IMR-90 (cell line): ENCODE data around the gene INPP4A. TPM values are rescaled to one million over a fixed set of nuclear protein-coding genes. Genes with fewer than 3 reads are reported as not detected.

Experiments used
- ATAC-seq: fragments of 200-7000 bp; cut with Tn5 transposase; 2 replicates; pipeline ENCODE4 v1.9.1; 2020; ENCODE audit warnings: low read depth, mild to moderate bottlenecking, moderate library complexity
- BruUV-seq: library from RNA; stranded (reverse); fragments of 400-500 nt; replicated peaks from 2 replicates; lab custom pipeline; 2021; lab: Mats Ljungman, UMichigan
- CTCF ChIA-PET: fragments of 300-600 bp; formaldehyde crosslinking; extraction: SDS; loops from one replicate; lab custom pipeline; 2021; ENCODE audit warnings: antibody characterized with exemption; lab: Yijun Ruan, JAX
- POLR2A ChIA-PET: fragments of 300-600 bp; sonication (Branson Sonifier 250); formaldehyde crosslinking; loops from one replicate; lab custom pipeline; 2022; ENCODE audit warnings: antibody characterized with exemption; ENCODE audit not compliant: unreplicated experiment; lab: Charles Lee
- DNase-seq: peaks from one replicate; pipeline ENCODE4 v3.0.0; 2013
- H2AFZ ChIP-seq: replicated peaks from 2 replicates; pipeline ENCODE3; 2013; ENCODE audit warnings: low read length, mild to moderate bottlenecking; ENCODE audit not compliant: poor library complexity
- H2AK5ac ChIP-seq: 2 replicates; pipeline ENCODE4 v1.6.1; 2013; ENCODE audit warnings: low read depth, low read length, inconsistent platforms
- H2AK9ac ChIP-seq: replicated peaks from 2 replicates; pipeline ENCODE3; 2013; ENCODE audit warnings: mild to moderate bottlenecking, low read depth, low read length, moderate library complexity; ENCODE audit not compliant: poor library complexity
- H2BK120ac ChIP-seq: 2 replicates; pipeline ENCODE4 v1.6.1; 2013; ENCODE audit warnings: low read depth, low read length, inconsistent platforms
- H2BK15ac ChIP-seq: 3 replicates; pipeline ENCODE4 v1.6.1; 2013; ENCODE audit warnings: low read depth, low read length, inconsistent platforms
- H2BK20ac ChIP-seq: 2 replicates; pipeline ENCODE4 v1.6.1; 2013; ENCODE audit warnings: low read depth, mild to moderate bottlenecking, inconsistent platforms, low read length, moderate library complexity
- H2BK5ac ChIP-seq: 2 replicates; pipeline ENCODE4 v1.6.1; 2013; ENCODE audit warnings: mild to moderate bottlenecking, low read depth, low read length, inconsistent platforms; ENCODE audit not compliant: poor library complexity, severe bottlenecking
- H3K14ac ChIP-seq: replicated peaks from 2 replicates; pipeline ENCODE4 v1.6.1; 2013; ENCODE audit warnings: low read depth, low read length, inconsistent platforms
- H3K18ac ChIP-seq: 2 replicates; pipeline ENCODE4 v1.6.1; 2013; ENCODE audit warnings: low read depth, low read length, control low read depth
- H3K23ac ChIP-seq: 2 replicates; pipeline ENCODE4 v1.6.1; 2013; ENCODE audit warnings: low read depth, low read length, inconsistent platforms
- H3K27ac ChIP-seq: 2 replicates; pipeline ENCODE4 v1.5.1; 2013; ENCODE audit warnings: mild to moderate bottlenecking, control low read depth, low read length; ENCODE audit not compliant: insufficient read depth
- H3K27me3 ChIP-seq: 2 replicates; pipeline ENCODE4 v1.6.1; 2013; ENCODE audit warnings: low read length; ENCODE audit not compliant: control insufficient read depth, insufficient read depth
- H3K36me3 ChIP-seq: 2 replicates; pipeline ENCODE4 v1.6.1; 2013; ENCODE audit warnings: low read length, mixed read lengths; ENCODE audit not compliant: control insufficient read depth, insufficient read depth
- H3K4ac ChIP-seq: 2 replicates; pipeline ENCODE4 v1.6.1; 2013; ENCODE audit warnings: low read depth, low read length, inconsistent platforms
- H3K4me1 ChIP-seq: 2 replicates; pipeline ENCODE4 v1.6.1; 2013; ENCODE audit warnings: low read length, mixed read lengths; ENCODE audit not compliant: control insufficient read depth, insufficient read depth
- H3K4me2 ChIP-seq: 2 replicates; pipeline ENCODE4 v1.6.1; 2013; ENCODE audit warnings: low read depth, mild to moderate bottlenecking, control low read depth, low read length, moderate library complexity
- H3K4me3 ChIP-seq: 2 replicates; pipeline ENCODE4 v1.5.1; 2013; ENCODE audit warnings: low read depth, mild to moderate bottlenecking, control low read depth, low read length, moderate library complexity; ENCODE audit not compliant: insufficient read depth
- H3K56ac ChIP-seq: 2 replicates; pipeline ENCODE4 v1.6.1; 2013; ENCODE audit warnings: low read length, inconsistent platforms; ENCODE audit not compliant: insufficient read depth; ENCODE audit errors: extremely low read depth
- H3K79me1 ChIP-seq, 2 experiments: 2 replicates each; pipeline ENCODE4 v1.6.1; 2013; ENCODE audit warnings: low read length in 2 of 2, inconsistent platforms in 1 of 2, low read depth in 1 of 2
- H3K9ac ChIP-seq: 2 replicates; pipeline ENCODE4 v1.6.1; 2013; ENCODE audit warnings: low read depth, low read length, control low read depth
- H3K9me1 ChIP-seq: 2 replicates; pipeline ENCODE4 v1.6.1; 2013; ENCODE audit warnings: low read length, inconsistent platforms; ENCODE audit not compliant: insufficient read depth
- H3K9me3 ChIP-seq: 2 replicates; pipeline ENCODE4 v1.6.1; 2013; ENCODE audit warnings: low read length; ENCODE audit not compliant: control insufficient read depth, insufficient read depth
- H4K20me1 ChIP-seq: 2 replicates; pipeline ENCODE4 v1.6.1; 2013; ENCODE audit warnings: low read length, inconsistent platforms; ENCODE audit not compliant: insufficient read depth
- H4K5ac ChIP-seq: 2 replicates; pipeline ENCODE4 v1.6.1; 2013; ENCODE audit warnings: mild to moderate bottlenecking, low read depth, low read length, control low read depth
- H4K8ac ChIP-seq, 2 experiments: 2 replicates each; pipeline ENCODE4 v1.6.1; 2013; ENCODE audit warnings: low read depth in 2 of 2, low read length in 2 of 2, control low read depth in 1 of 2, inconsistent platforms in 1 of 2
- H4K91ac ChIP-seq: 2 replicates; pipeline ENCODE4 v1.6.1; 2013; ENCODE audit warnings: low read depth, low read length, inconsistent platforms; ENCODE audit not compliant: insufficient read depth
- BHLHE40 ChIP-seq: fragments of 150-350 bp; IDR thresholded peaks from 2 replicates; pipeline ENCODE4 v1.6.1; 2016; ENCODE audit warnings: mild to moderate bottlenecking, low read depth, low read length
- CEBPB ChIP-seq: IDR thresholded peaks from 2 replicates; pipeline ENCODE4 v1.6.1; 2012; ENCODE audit warnings: low read depth, low read length, improper control_type of control experiment
- CHD1 ChIP-seq: IDR thresholded peaks from 2 replicates; pipeline ENCODE4 v1.6.1; 2012; ENCODE audit warnings: low read depth, low read length, improper control_type of control experiment
- FOS ChIP-seq: fragments of 150-350 bp; IDR thresholded peaks from 2 replicates; pipeline ENCODE4 v1.6.1; 2016; ENCODE audit warnings: low read depth, low read length
- MAFK ChIP-seq: IDR thresholded peaks from 2 replicates; pipeline ENCODE4 v1.6.1; 2012; ENCODE audit warnings: low read depth, low read length, improper control_type of control experiment
- MAZ ChIP-seq: IDR thresholded peaks from 2 replicates; pipeline ENCODE4 v1.6.1; 2012; ENCODE audit warnings: low read depth, mild to moderate bottlenecking, low read length, improper control_type of control experiment, moderate library complexity, borderline replicate concordance
- MXI1 ChIP-seq: IDR thresholded peaks from 2 replicates; pipeline ENCODE4 v1.6.1; 2012; ENCODE audit warnings: low read depth, mild to moderate bottlenecking, low read length, moderate library complexity, borderline replicate concordance
- NFE2L2 ChIP-seq: fragments of 150-350 bp; IDR thresholded peaks from 2 replicates; pipeline ENCODE4 v1.6.1; 2016; ENCODE audit warnings: low read depth, mild to moderate bottlenecking, low read length
- POLR2A ChIP-seq: IDR thresholded peaks from 2 replicates; pipeline ENCODE4 v1.6.1; 2012; ENCODE audit warnings: mild to moderate bottlenecking, low read depth, low read length
- RAD21 ChIP-seq: IDR thresholded peaks from 2 replicates; pipeline ENCODE4 v1.6.1; 2012; ENCODE audit warnings: low read length, improper control_type of control experiment
- RCOR1 ChIP-seq: IDR thresholded peaks from 2 replicates; pipeline ENCODE4 v1.6.1; 2012; ENCODE audit warnings: mild to moderate bottlenecking, low read length, improper control_type of control experiment; ENCODE audit not compliant: insufficient replicate concordance
- RFX5 ChIP-seq: IDR thresholded peaks from 2 replicates; pipeline ENCODE4 v1.8.0; 2012; ENCODE audit warnings: low read depth, mild to moderate bottlenecking, low read length, moderate library complexity
- WGBS, 2 experiments: methylation state at CpG; one replicate each; pipeline versions ENCODE4 v1.1.5 to v1.1.7; 2013; ENCODE audit warnings: missing lambda C conversion rate in 2 of 2; ENCODE audit not compliant: insufficient read length in 1 of 2; ENCODE audit errors: extremely low coverage in 2 of 2; 5-methylcytosine and 5-hydroxymethylcytosine counted together
- dilution Hi-C: fragments of 300-500 bp; cut with HindIII; formaldehyde crosslinking; loops from one replicate; pipeline ENCODE4 v1.14.3; 2018; ENCODE audit warnings: low sequenced_read_pairs; ENCODE audit not compliant: unreplicated experiment
- in situ Hi-C: fragments of 300-500 bp; cut with MboI; formaldehyde crosslinking; loops from 3 replicates; pipeline ENCODE4 v1.14.3; 2019; ENCODE audit warnings: low sequenced_read_pairs, inconsistent platforms, mixed read lengths
- intact Hi-C: fragments of 100-400 bp; cut with micrococcal nuclease; formaldehyde crosslinking; loops from 2 replicates; pipeline ENCODE4 v1.10.0; 2022
- polyA plus RNA-seq, 3 experiments: library from polyadenylated mRNA; depleted of rRNA; stranded (reverse); fragments of >200 nt; gene quantifications; 2 replicates each; pipeline ENCODE4 v1.2.3, GENCODE V29; 2012; ENCODE audit warnings: low replicate concordance in 1 of 3
- total RNA-seq: library from RNA; depleted of rRNA; stranded (reverse); fragments of >200 nt; gene quantifications from 2 replicates; pipeline ENCODE4 v1.2.3, GENCODE V29; 2012
- TF ChIP-seq, protein P1 (sequence below): fragments of 150-350 bp; IDR thresholded peaks from 2 replicates; pipeline ENCODE4 v1.6.1; 2016; ENCODE audit warnings: low read depth, mild to moderate bottlenecking, low read length, moderate library complexity, borderline replicate concordance
- TF ChIP-seq, protein P2 (sequence below): fragments of 150-350 bp; IDR thresholded peaks from 2 replicates; pipeline ENCODE4 v1.6.1; 2017; ENCODE audit warnings: mild to moderate bottlenecking, antibody characterized with exemption, low read length, low read depth
- TF ChIP-seq, protein P3 (sequence below): conservative IDR thresholded peaks from 2 replicates; pipeline ENCODE4 v1.5.1; 2012; ENCODE audit warnings: mild to moderate bottlenecking, low read depth, low read length, improper control_type of control experiment

The INPP4A gene
- total and polyA plus RNA-seq, 2 of the 4 experiments (the other 2 are of a cell fraction), result 14.5 to 27.1 TPM

- dilution Hi-C loops, result no loop called here
- H2BK15ac ChIP-seq, result no peak overlapping the region
- H3K9ac ChIP-seq, result no peak overlapping the region
- H4K8ac ChIP-seq, result no peak overlapping the region
- BruUV-seq, result no TSS peak
- no peak overlapping the region for H3K27ac ChIP-seq
- peaks cover 0 to 4% of the 10 kb centered on the region in 2 experiments; a peak in 1 of 4 replicates for H3K79me1 ChIP-seq
- intact Hi-C loops, result no loop called here
- no peak overlapping the region for H3K4ac ChIP-seq
- H2AFZ ChIP-seq, result no peak overlapping the region
- ATAC-seq (no peak), DNase-seq (no peak)
- CTCF ChIA-PET, result interaction anchor here (0.5 kb wide), 1 partner anchor 22 kb away, joined by 6 read pairs; no protein-coding TSS in a partner anchor
- H3K23ac ChIP-seq, result no peak overlapping the region
- H3K4me3 ChIP-seq, result no peak overlapping the region
- no peak overlapping the region for H3K18ac ChIP-seq
- no peak overlapping the region for H2BK5ac ChIP-seq
- no peak overlapping the region for H3K14ac ChIP-seq
- peaks cover 13% of the 10 kb centered on the region for H3K9me1 ChIP-seq
- H2AK5ac ChIP-seq, result no peak overlapping the region
- no peak overlapping the region for H2BK20ac ChIP-seq
- H4K91ac ChIP-seq, result no peak overlapping the region
- H3K9me3 ChIP-seq, result no peaks in the 10 kb centered on the region
- no peaks in the 10 kb centered on the region for H3K27me3 ChIP-seq
- peaks cover 19% of the 10 kb centered on the region for H3K36me3 ChIP-seq
- in situ Hi-C loops, result no loop called here
- TF ChIP-seq MXI1 (no peak), MAFK (no peak), RAD21 (no peak), RCOR1 (no peak), BHLHE40 (no peak), POLR2A (no peak), RFX5 (no peak), MAZ (no peak), CHD1 (no peak), NFE2L2 (no peak), CEBPB (no peak), FOS (no peak)
- TF ChIP-seq, protein P1, sequence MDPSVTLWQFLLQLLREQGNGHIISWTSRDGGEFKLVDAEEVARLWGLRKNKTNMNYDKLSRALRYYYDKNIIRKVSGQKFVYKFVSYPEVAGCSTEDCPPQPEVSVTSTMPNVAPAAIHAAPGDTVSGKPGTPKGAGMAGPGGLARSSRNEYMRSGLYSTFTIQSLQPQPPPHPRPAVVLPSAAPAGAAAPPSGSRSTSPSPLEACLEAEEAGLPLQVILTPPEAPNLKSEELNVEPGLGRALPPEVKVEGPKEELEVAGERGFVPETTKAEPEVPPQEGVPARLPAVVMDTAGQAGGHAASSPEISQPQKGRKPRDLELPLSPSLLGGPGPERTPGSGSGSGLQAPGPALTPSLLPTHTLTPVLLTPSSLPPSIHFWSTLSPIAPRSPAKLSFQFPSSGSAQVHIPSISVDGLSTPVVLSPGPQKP, result no peak
- TF ChIP-seq, protein P2, sequence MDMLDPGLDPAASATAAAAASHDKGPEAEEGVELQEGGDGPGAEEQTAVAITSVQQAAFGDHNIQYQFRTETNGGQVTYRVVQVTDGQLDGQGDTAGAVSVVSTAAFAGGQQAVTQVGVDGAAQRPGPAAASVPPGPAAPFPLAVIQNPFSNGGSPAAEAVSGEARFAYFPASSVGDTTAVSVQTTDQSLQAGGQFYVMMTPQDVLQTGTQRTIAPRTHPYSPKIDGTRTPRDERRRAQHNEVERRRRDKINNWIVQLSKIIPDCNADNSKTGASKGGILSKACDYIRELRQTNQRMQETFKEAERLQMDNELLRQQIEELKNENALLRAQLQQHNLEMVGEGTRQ, result no peak
- TF ChIP-seq, protein P3, sequence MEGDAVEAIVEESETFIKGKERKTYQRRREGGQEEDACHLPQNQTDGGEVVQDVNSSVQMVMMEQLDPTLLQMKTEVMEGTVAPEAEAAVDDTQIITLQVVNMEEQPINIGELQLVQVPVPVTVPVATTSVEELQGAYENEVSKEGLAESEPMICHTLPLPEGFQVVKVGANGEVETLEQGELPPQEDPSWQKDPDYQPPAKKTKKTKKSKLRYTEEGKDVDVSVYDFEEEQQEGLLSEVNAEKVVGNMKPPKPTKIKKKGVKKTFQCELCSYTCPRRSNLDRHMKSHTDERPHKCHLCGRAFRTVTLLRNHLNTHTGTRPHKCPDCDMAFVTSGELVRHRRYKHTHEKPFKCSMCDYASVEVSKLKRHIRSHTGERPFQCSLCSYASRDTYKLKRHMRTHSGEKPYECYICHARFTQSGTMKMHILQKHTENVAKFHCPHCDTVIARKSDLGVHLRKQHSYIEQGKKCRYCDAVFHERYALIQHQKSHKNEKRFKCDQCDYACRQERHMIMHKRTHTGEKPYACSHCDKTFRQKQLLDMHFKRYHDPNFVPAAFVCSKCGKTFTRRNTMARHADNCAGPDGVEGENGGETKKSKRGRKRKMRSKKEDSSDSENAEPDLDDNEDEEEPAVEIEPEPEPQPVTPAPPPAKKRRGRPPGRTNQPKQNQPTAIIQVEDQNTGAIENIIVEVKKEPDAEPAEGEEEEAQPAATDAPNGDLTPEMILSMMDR, result no peak
- H3K56ac ChIP-seq, result no peak overlapping the region
- H2BK120ac ChIP-seq, result no peak overlapping the region
- POLR2A ChIA-PET, result no interaction called here
- H2AK9ac ChIP-seq, result no peak overlapping the region
- no peak overlapping the region for H4K5ac ChIP-seq
- peaks cover 5% of the 10 kb centered on the region; the same call in 1 of the 2 replicates for H4K20me1 ChIP-seq
- H3K4me1 ChIP-seq, result peaks cover 17% of the 10 kb centered on the region
- H3K4me2 ChIP-seq, result no peak overlapping the region
- no CpG with 5 or more reads among the region's 13 CpGs for WGBS, 2 experiments
These were observed 118.7 kb downstream of the INPP4A start for GRCh38 chr2:98563394-98563793.
